SK-N-SH (cell line): ENCODE data around the gene RAB4B. TPM values are rescaled to one million over a fixed set of nuclear protein-coding genes. Genes with fewer than 3 reads are reported as not detected.
A peak's percentile ranks its signal among the peaks of the same experiment; 100 is the strongest.

ENCODE experiments used
- CTCF ChIA-PET: fragments of 300-600, 350-600 bp; formaldehyde crosslinking; extraction: SDS; loops from one replicate; lab custom pipeline; 2021; lab: Yijun Ruan, JAX
- POLR2A ChIA-PET: fragments of 350-600 bp; sonication (Branson Sonifier 250); formaldehyde crosslinking; extraction: SDS; loops from one replicate; lab custom pipeline; 2020; ENCODE audit warnings: antibody characterized with exemption, inconsistent platforms; lab: Yijun Ruan, JAX
- DNase-seq: peaks from one replicate; pipeline ENCODE4 v3.0.0; 2012
- H2AFZ ChIP-seq: fragments of 200-600 bp; sonication (generic); 2 replicates; pipeline ENCODE4 v1.8.1; 2016; ENCODE audit warnings: antibody characterized with exemption, mild to moderate bottlenecking, low read depth
- H3F3A ChIP-seq: fragments of 200-600 bp; sonication (generic); replicated peaks from 2 replicates; pipeline ENCODE3; 2016; ENCODE audit warnings: antibody characterized with exemption, mild to moderate bottlenecking; ENCODE audit not compliant: insufficient read depth
- H3K27ac ChIP-seq, 2 experiments: fragments of 200-500 bp in 1 of 2; fragments of 200-600 bp in 1 of 2; sonication (Bioruptor generic) in 1 of 2; sonication (generic), shearing (Covaris generic) in 1 of 2; 2 replicates each; pipeline versions ENCODE4 v1.5.1 to v1.6.1; 2014 to 2016; ENCODE audit warnings: low read depth in 2 of 2, inconsistent platforms in 1 of 2, low read length in 1 of 2, mild to moderate bottlenecking in 1 of 2, mixed read lengths in 1 of 2
- H3K27me3 ChIP-seq: fragments of 200-600 bp; sonication (generic), shearing (Covaris generic); 2 replicates; pipeline ENCODE4 v1.6.1; 2016; ENCODE audit warnings: mixed run types; ENCODE audit not compliant: insufficient read depth
- H3K36me3 ChIP-seq, 2 experiments: fragments of 200-500 bp in 1 of 2; fragments of 200-600 bp in 1 of 2; sonication (Bioruptor generic) in 1 of 2; sonication (generic) in 1 of 2; replicated peaks in 1 of 2; 2 replicates each; pipeline versions ENCODE3 to v1.5.1; 2014 to 2016; ENCODE audit warnings: low read length in 1 of 2, mild to moderate bottlenecking in 1 of 2; ENCODE audit not compliant: insufficient read depth in 2 of 2, control insufficient read depth in 1 of 2
- H3K4me1 ChIP-seq, 2 experiments: fragments of 200-500 bp in 1 of 2; fragments of 200-600 bp in 1 of 2; sonication (Bioruptor generic) in 1 of 2; sonication (generic), shearing (Covaris generic) in 1 of 2; 2 replicates each; pipeline versions ENCODE4 v1.5.1 to v1.6.1; 2014 to 2016; ENCODE audit warnings: low read depth in 1 of 2, low read length in 1 of 2, mixed run types in 1 of 2; ENCODE audit not compliant: insufficient read depth in 2 of 2, control insufficient read depth in 1 of 2
- H3K4me2 ChIP-seq: fragments of 200-600 bp; sonication (generic), shearing (Covaris generic); 2 replicates; pipeline ENCODE4 v1.6.1; 2017; ENCODE audit warnings: mixed run types
- H3K4me3 ChIP-seq, 2 experiments: fragments of 200-500 bp in 1 of 2; fragments of 200-600 bp in 1 of 2; sonication (Bioruptor generic) in 1 of 2; sonication (generic), shearing (Covaris generic) in 1 of 2; 2 replicates each; pipeline versions ENCODE4 v1.5.1 to v1.8.1; 2014 to 2016; ENCODE audit warnings: low read depth in 2 of 2, inconsistent platforms in 1 of 2, low read length in 1 of 2, mild to moderate bottlenecking in 1 of 2, mixed read lengths in 1 of 2, moderate library complexity in 1 of 2
- H3K79me2 ChIP-seq: fragments of 200-600 bp; sonication (generic); 2 replicates; pipeline ENCODE4 v1.8.1; 2017; ENCODE audit warnings: mild to moderate bottlenecking; ENCODE audit not compliant: insufficient read depth
- H3K9ac ChIP-seq: fragments of 200-600 bp; sonication (generic); 2 replicates; pipeline ENCODE4 v1.6.1; 2017; ENCODE audit warnings: mixed run types
- H3K9me2 ChIP-seq: fragments of 200-600 bp; sonication (generic); 2 replicates; pipeline ENCODE4 v1.6.1; 2017; ENCODE audit warnings: mixed run types
- H3K9me3 ChIP-seq: fragments of 200-600 bp; sonication (generic); 2 replicates; pipeline ENCODE4 v1.6.1; 2017; ENCODE audit warnings: mixed run types, mild to moderate bottlenecking, moderate library complexity
- H4K20me1 ChIP-seq: fragments of 200-600 bp; sonication (generic); 2 replicates; pipeline ENCODE4 v1.6.1; 2017; ENCODE audit warnings: mild to moderate bottlenecking, mixed run types; ENCODE audit not compliant: insufficient read depth
- ELF1 ChIP-seq: IDR thresholded peaks from 2 replicates; pipeline ENCODE4 v1.4.0; 2012
- EP300 ChIP-seq, 2 experiments: IDR thresholded peaks; 2 replicates each; pipeline versions ENCODE4 v1.4.0 to v1.6.1; 2012; ENCODE audit warnings: borderline replicate concordance in 1 of 2, low read depth in 1 of 2, low read length in 1 of 2
- EZH2phosphoT487 ChIP-seq: fragments of 200-600 bp; sonication (generic); IDR thresholded peaks from 2 replicates; pipeline ENCODE4 v1.6.1; 2017; ENCODE audit warnings: low read depth, mixed run types, mild to moderate bottlenecking, antibody characterized with exemption, moderate library complexity, borderline replicate concordance
- FOSL2 ChIP-seq: IDR thresholded peaks from 2 replicates; pipeline ENCODE4 v1.4.0; 2012; ENCODE audit warnings: low read depth, mild to moderate bottlenecking, moderate library complexity, borderline replicate concordance
- FOXJ3 ChIP-seq: sonication (generic); formaldehyde crosslinking; IDR thresholded peaks from 2 replicates; pipeline ENCODE4 v1.5.1; 2020; ENCODE audit warnings: mild to moderate bottlenecking, missing genetic modification reagents
- FOXM1 ChIP-seq: IDR thresholded peaks from 2 replicates; pipeline ENCODE4 v1.4.0; 2012; ENCODE audit warnings: low read depth, mild to moderate bottlenecking
- GABPA ChIP-seq: IDR thresholded peaks from 2 replicates; pipeline ENCODE4 v1.4.0; 2012; ENCODE audit warnings: low read depth, mild to moderate bottlenecking
- GATA2 ChIP-seq: sonication (generic); formaldehyde crosslinking; IDR thresholded peaks from 2 replicates; pipeline ENCODE4 v1.5.0; 2020; ENCODE audit warnings: mild to moderate bottlenecking, missing genetic modification reagents
- JUND ChIP-seq: IDR thresholded peaks from 2 replicates; pipeline ENCODE4 v1.4.0; 2012
- MEF2A ChIP-seq: IDR thresholded peaks from 2 replicates; pipeline ENCODE4 v1.4.0; 2012; ENCODE audit warnings: low read depth, borderline replicate concordance
- NFIC ChIP-seq: IDR thresholded peaks from 2 replicates; pipeline ENCODE4 v1.4.0; 2012; ENCODE audit warnings: borderline replicate concordance
- NRF1 ChIP-seq: IDR thresholded peaks from 2 replicates; pipeline ENCODE4 v1.6.1; 2012; ENCODE audit warnings: low read depth, mild to moderate bottlenecking, low read length
- POLR2AphosphoS5 ChIP-seq: IDR thresholded peaks from 2 replicates; pipeline ENCODE4 v1.6.1; 2012; ENCODE audit warnings: low read depth, low read length
- RAD21 ChIP-seq: IDR thresholded peaks from 2 replicates; pipeline ENCODE4 v1.6.1; 2012; ENCODE audit warnings: mild to moderate bottlenecking, low read length
- RCOR1 ChIP-seq: fragments of 150-350 bp; IDR thresholded peaks from 2 replicates; pipeline ENCODE4 v1.6.1; 2017; ENCODE audit warnings: antibody characterized with exemption, low read length
- RFX5 ChIP-seq: IDR thresholded peaks from 2 replicates; pipeline ENCODE4 v1.6.1; 2012; ENCODE audit warnings: mild to moderate bottlenecking, improper control_type of control experiment, low read length
- SIN3A ChIP-seq: IDR thresholded peaks from 2 replicates; pipeline ENCODE4 v1.6.1; 2012; ENCODE audit warnings: low read depth, mild to moderate bottlenecking, low read length, moderate library complexity, borderline replicate concordance
- SMC3 ChIP-seq: IDR thresholded peaks from 2 replicates; pipeline ENCODE4 v1.6.1; 2012; ENCODE audit warnings: low read depth, low read length, improper control_type of control experiment
- TAF1 ChIP-seq: IDR thresholded peaks from 2 replicates; pipeline ENCODE4 v1.6.1; 2012; ENCODE audit warnings: low read depth, mild to moderate bottlenecking, low read length, moderate library complexity, borderline replicate concordance
- TCF12 ChIP-seq: IDR thresholded peaks from 2 replicates; pipeline ENCODE4 v1.4.0; 2012
- TEAD4 ChIP-seq: IDR thresholded peaks from 2 replicates; pipeline ENCODE4 v1.4.0; 2012; ENCODE audit warnings: mild to moderate bottlenecking, borderline replicate concordance; ENCODE audit not compliant: insufficient read depth
- YY1 ChIP-seq: IDR thresholded peaks from 2 replicates; pipeline ENCODE4 v1.4.0; 2012; ENCODE audit warnings: low read depth, mild to moderate bottlenecking
- WGBS: methylation state at CpG from one replicate; pipeline ENCODE4 v1.1.6; 2017; ENCODE audit warnings: low lambda C conversion rate; 5-methylcytosine and 5-hydroxymethylcytosine counted together
- polyA plus RNA-seq, 3 experiments: library from polyadenylated mRNA; depleted of rRNA; stranded (reverse); fragments of >200 nt; gene quantifications; 2 replicates each; pipeline ENCODE4 v1.2.3, GENCODE V29; 2012
- TF ChIP-seq, protein P1 (sequence below): IDR thresholded peaks from 2 replicates; pipeline ENCODE4 v1.6.1; 2012; ENCODE audit warnings: mild to moderate bottlenecking, low read depth, low read length, moderate library complexity
- TF ChIP-seq, protein P2 (sequence below): IDR thresholded peaks from 2 replicates; pipeline ENCODE4 v1.4.0; 2012; ENCODE audit warnings: low read depth, borderline replicate concordance
- TF ChIP-seq, protein P3 (sequence below): fragments of 150-350 bp; IDR thresholded peaks from 2 replicates; pipeline ENCODE4 v1.6.1; 2016; ENCODE audit warnings: mild to moderate bottlenecking, low read depth, low read length
- TF ChIP-seq, protein P4 (sequence below): IDR thresholded peaks from 2 replicates; pipeline ENCODE4; 2012
- TF ChIP-seq, protein P5 (sequence below): IDR thresholded peaks from 2 replicates; pipeline ENCODE4 v1.4.0; 2012; ENCODE audit warnings: low read depth

Gene RAB4B
- polyA plus RNA-seq, 1 of the 3 experiments (the other 2 are of a cell fraction), result 53.2 TPM

DNA sequence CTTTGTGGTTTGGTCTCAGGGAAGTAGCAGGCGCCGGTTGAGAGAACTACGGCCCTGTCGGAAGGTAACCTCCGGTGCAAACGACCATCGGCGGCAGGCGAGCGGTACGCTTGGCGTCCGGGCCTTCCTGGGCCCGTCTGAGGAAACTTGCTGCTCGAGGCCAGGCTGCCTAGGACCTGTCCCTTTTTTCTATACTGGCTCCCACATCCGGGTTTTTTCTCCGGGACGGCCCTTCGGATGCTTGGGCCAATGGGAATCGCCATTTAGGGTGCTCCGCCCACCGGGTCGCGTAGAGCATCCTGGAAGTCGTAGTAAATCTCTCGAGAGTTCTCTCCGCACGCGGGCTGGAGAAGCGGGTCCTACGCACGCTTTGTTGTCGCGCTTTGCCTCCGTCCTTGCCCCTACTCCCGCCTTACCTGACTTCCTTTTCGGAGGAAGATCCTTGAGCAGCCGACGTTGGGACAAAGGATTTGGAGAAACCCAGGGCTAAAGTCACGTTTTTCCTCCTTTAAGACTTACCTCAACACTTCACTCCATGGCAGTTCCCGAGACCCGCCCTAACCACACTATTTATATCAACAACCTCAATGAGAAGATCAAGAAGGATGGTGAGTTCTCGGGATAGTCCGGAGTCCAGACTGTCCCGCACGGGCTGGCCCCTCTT, 27.0 kb upstream of the RAB4B start, which contains the start of gene SNRPA:
TSS of gene SNRPA (plus strand) at position 330 of the 664 bp plus-strand sequence. CDS start at position 536, 206 bp downstream.
- Histone ChIP-seq H3K4me3 (peak within 1 kb of the TSS; percentile 74 to 75), H3K36me3 (peaks cover 0 to 10% of the 10 kb centered on the region in 2 experiments), H4K20me1 (peaks cover 21% of the 10 kb centered on the region), H3K4me1 (peaks cover 14 to 25% of the 10 kb centered on the region in 2 experiments; a peak in 2 of 4 replicates), H3F3A (no peaks in the 10 kb centered on the region), H3K9me2 (no peaks in the 10 kb centered on the region), H3K9ac (peak within 1 kb of the TSS; percentile 88), H3K27ac (peak within 1 kb of the TSS; percentile 81 to 88), H2AFZ (peak within 1 kb of the TSS; percentile 75; the same call in 1 of the 2 replicates), H3K9me3 (no peaks in the 10 kb centered on the region), H3K4me2 (peak within 1 kb of the TSS; percentile 90), H3K27me3 (no peaks in the 10 kb centered on the region), H3K79me2 (peaks cover 64% of the 10 kb centered on the region)
- ChIA-PET CTCF (interaction anchor here (1.1 to 3.0 kb wide), 2 partner anchors 55 to 88 kb away, joined by 6 to 18 read pairs; no protein-coding TSS in a partner anchor), POLR2A (interaction anchor here (0.6 to 1.5 kb wide), 8 partner anchors 26 to 518 kb away, joined by 3 to 20 read pairs (median 6); partner anchors contain the start of genes COQ8B, EGLN2, ITPKC and RAB4B)
- 2% methylated on average over 31 of the region's 46 CpGs for WGBS
- peak; percentile 90 for DNase-seq
- TF ChIP-seq SIN3A (no peak; the same call in 1 of the 2 replicates), EZH2phosphoT487 (no peak), JUND (no peak), ELF1 (peak; percentile 84), RFX5 (no peak), MEF2A (no peak), POLR2AphosphoS5 (peak; percentile 85), RCOR1 (no peak), NFIC (no peak), TEAD4 (no peak), GATA2 (CRISPR knock-in tag) (no peak), SMC3 (no peak), TAF1 (peak; percentile 66; the same call in 1 of the 2 replicates), TCF12 (no peak), EP300 (IDR thresholded peaks at IDR 0.05; ENCODE audit: borderline replicate concordance in 1 of 2, low read depth in 1 of 2, low read length in 1 of 2) (no peak), FOSL2 (no peak), FOXJ3 (CRISPR knock-in tag) (no peak), NRF1 (0 out of 2 replicates have a peak, but pooled peaks have one; percentile 5), GABPA (no peak), YY1 (no peak), RAD21 (no peak), FOXM1 (no peak)
- TF ChIP-seq, protein P1, sequence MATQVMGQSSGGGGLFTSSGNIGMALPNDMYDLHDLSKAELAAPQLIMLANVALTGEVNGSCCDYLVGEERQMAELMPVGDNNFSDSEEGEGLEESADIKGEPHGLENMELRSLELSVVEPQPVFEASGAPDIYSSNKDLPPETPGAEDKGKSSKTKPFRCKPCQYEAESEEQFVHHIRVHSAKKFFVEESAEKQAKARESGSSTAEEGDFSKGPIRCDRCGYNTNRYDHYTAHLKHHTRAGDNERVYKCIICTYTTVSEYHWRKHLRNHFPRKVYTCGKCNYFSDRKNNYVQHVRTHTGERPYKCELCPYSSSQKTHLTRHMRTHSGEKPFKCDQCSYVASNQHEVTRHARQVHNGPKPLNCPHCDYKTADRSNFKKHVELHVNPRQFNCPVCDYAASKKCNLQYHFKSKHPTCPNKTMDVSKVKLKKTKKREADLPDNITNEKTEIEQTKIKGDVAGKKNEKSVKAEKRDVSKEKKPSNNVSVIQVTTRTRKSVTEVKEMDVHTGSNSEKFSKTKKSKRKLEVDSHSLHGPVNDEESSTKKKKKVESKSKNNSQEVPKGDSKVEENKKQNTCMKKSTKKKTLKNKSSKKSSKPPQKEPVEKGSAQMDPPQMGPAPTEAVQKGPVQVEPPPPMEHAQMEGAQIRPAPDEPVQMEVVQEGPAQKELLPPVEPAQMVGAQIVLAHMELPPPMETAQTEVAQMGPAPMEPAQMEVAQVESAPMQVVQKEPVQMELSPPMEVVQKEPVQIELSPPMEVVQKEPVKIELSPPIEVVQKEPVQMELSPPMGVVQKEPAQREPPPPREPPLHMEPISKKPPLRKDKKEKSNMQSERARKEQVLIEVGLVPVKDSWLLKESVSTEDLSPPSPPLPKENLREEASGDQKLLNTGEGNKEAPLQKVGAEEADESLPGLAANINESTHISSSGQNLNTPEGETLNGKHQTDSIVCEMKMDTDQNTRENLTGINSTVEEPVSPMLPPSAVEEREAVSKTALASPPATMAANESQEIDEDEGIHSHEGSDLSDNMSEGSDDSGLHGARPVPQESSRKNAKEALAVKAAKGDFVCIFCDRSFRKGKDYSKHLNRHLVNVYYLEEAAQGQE, result no peak
- TF ChIP-seq, protein P2, sequence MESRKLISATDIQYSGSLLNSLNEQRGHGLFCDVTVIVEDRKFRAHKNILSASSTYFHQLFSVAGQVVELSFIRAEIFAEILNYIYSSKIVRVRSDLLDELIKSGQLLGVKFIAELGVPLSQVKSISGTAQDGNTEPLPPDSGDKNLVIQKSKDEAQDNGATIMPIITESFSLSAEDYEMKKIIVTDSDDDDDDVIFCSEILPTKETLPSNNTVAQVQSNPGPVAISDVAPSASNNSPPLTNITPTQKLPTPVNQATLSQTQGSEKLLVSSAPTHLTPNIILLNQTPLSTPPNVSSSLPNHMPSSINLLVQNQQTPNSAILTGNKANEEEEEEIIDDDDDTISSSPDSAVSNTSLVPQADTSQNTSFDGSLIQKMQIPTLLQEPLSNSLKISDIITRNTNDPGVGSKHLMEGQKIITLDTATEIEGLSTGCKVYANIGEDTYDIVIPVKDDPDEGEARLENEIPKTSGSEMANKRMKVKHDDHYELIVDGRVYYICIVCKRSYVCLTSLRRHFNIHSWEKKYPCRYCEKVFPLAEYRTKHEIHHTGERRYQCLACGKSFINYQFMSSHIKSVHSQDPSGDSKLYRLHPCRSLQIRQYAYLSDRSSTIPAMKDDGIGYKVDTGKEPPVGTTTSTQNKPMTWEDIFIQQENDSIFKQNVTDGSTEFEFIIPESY, result peak; percentile 93
- TF ChIP-seq, protein P3, sequence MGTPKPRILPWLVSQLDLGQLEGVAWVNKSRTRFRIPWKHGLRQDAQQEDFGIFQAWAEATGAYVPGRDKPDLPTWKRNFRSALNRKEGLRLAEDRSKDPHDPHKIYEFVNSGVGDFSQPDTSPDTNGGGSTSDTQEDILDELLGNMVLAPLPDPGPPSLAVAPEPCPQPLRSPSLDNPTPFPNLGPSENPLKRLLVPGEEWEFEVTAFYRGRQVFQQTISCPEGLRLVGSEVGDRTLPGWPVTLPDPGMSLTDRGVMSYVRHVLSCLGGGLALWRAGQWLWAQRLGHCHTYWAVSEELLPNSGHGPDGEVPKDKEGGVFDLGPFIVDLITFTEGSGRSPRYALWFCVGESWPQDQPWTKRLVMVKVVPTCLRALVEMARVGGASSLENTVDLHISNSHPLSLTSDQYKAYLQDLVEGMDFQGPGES, result no peak
- TF ChIP-seq, protein P4, sequence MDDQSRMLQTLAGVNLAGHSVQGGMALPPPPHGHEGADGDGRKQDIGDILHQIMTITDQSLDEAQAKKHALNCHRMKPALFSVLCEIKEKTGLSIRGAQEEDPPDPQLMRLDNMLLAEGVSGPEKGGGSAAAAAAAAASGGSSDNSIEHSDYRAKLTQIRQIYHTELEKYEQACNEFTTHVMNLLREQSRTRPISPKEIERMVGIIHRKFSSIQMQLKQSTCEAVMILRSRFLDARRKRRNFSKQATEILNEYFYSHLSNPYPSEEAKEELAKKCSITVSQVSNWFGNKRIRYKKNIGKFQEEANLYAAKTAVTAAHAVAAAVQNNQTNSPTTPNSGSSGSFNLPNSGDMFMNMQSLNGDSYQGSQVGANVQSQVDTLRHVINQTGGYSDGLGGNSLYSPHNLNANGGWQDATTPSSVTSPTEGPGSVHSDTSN, result no peak
- TF ChIP-seq, protein P5, sequence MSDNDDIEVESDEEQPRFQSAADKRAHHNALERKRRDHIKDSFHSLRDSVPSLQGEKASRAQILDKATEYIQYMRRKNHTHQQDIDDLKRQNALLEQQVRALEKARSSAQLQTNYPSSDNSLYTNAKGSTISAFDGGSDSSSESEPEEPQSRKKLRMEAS, result peak; percentile 96
